Ectodermal cell (in vitro differentiated cells): ENCODE results near the gene ZNF784.
"Not testable (repeated sequence)": the region's sequence is repeated elsewhere in the genome, so short reads cannot be mapped to it uniquely, and the experiment has no call there.

Experiments
- H3K27ac ChIP-seq: 2 replicates; pipeline ENCODE4 v1.7.0; 2013; ENCODE audit warnings: mild to moderate bottlenecking, low read depth, low read length; ENCODE audit not compliant: insufficient read depth, poor library complexity, severe bottlenecking
- H3K27me3 ChIP-seq: 2 replicates; pipeline ENCODE4 v1.7.0; 2013; ENCODE audit warnings: mild to moderate bottlenecking, low read length; ENCODE audit not compliant: insufficient read depth, control insufficient read depth, poor library complexity, severe bottlenecking
- H3K36me3 ChIP-seq: one replicate; pipeline ENCODE4 v1.7.0; 2013; ENCODE audit warnings: low read length; ENCODE audit not compliant: control insufficient read depth, insufficient read depth
- H3K4me1 ChIP-seq: one replicate; pipeline ENCODE4 v1.7.0; 2013; ENCODE audit warnings: low read length; ENCODE audit not compliant: control insufficient read depth, insufficient read depth
- H3K4me3 ChIP-seq: 2 replicates; pipeline ENCODE4 v1.7.0; 2013; ENCODE audit warnings: low read depth, low read length, control low read depth; ENCODE audit not compliant: insufficient read depth
- H3K9me3 ChIP-seq: 2 replicates; pipeline ENCODE4 v1.7.0; 2013; ENCODE audit warnings: mild to moderate bottlenecking, low read length, moderate library complexity; ENCODE audit not compliant: control insufficient read depth
- WGBS, 2 experiments: methylation state at CpG; one replicate each; pipeline ENCODE4 v1.1.7; 2013; ENCODE audit warnings: missing lambda C conversion rate in 2 of 2; 5-methylcytosine and 5-hydroxymethylcytosine counted together

Gene ZNF784

DNA sequence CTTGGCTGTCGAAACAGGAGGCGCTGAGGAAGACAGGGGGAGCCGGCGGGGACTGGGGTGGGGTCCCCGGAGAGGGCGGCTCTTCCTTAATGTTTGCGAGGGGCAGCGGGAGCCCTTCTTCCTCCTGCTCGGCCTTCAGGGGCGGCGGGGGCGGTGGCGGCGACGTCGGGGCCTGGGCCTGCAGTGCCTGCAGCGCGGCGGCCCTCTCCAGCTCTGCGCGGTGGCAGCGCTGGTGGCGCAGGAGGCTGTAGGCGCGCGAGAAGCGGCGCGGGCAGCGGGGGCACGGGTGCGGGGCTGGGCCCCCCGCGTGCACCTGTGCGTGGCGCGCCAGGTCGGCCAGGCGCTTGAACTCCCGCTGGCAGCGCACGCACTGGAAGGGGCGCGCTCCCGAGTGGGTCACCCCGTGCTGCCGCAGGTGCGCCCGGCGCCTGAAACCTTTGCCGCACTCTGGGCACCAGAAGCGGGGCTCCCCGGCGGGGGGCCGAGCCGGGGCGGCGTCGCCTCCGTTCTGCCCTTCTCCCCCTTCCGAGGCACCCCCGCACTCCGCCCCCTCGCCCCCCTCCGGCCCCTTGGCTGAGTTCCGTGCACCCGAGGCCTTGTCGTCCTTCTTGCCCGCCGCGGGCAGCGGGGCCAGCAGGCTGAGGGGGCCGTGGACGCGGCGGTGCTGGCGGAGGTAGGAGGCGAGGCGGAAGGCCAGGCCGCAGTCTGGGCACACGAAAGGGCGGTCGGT lies 46.2 kb downstream of the ZNF784 start:
- Histone ChIP-seq H3K4me1 (no peaks in the 10 kb centered on the region), H3K9me3 (no peaks in the 10 kb centered on the region), H3K4me3 (no peak overlapping the region), H3K27me3 (peaks cover 4% of the 10 kb centered on the region), H3K27ac (no peak overlapping the region), H3K36me3 (peaks cover 12% of the 10 kb centered on the region)
- 96 to 97% methylated on average over 83 of the region's 83 CpGs for WGBS, 2 experiments

DNA sequence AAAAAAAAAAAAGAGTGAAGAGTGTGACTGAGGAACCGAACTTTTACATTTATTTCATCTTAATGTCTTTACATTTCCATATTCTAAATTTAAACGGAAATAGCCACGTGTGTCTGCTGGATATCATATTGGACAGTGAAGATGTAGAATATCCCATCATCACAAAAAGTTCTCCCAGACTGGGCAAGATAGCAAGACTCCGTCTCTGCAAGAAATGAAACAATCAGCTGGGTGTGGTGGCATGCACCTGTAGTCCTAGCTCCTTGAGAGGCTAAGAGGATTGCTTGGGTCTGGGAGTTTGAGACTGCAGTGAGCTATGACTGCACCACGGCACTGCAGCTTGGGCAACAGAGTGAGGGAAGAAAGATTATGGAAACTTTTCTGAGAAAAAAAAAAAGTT lies 47.6 kb downstream of the ZNF784 start:
- Histone ChIP-seq H3K4me1 (no peaks in the 10 kb centered on the region), H3K4me3 (no peak overlapping the region), H3K36me3 (peaks cover 12% of the 10 kb centered on the region), H3K27me3 (no peaks in the 10 kb centered on the region), H3K9me3 (no peaks in the 10 kb centered on the region), H3K27ac (no peak overlapping the region)
- WGBS, 2 experiments: 90 to 97% methylated on average over 4 to 5 of the region's 5 CpGs

DNA sequence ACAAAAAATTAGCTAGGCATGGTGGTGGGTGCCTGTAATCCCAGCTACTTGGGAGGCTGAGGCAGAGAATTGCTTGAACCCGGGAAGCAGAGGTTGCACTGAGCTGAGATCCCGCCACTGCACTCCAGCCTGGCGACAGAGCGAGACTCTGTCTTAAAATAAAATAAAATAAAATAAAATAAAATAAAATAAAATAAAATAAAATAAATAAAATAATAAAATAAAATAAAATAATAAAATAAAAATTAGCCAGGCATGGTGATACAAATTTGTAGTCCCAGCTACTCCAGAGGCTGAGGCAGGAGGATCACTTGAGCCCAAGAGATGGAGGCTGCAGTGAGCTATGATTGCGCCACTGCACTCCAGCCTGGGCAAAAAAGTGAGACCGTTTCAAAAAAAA lies 50.4 kb downstream of the ZNF784 start:
- peaks cover 12% of the 10 kb centered on the region for H3K36me3 ChIP-seq
- not testable (repeated sequence) for H3K27me3 ChIP-seq, H3K9me3 ChIP-seq, H3K27ac ChIP-seq, H3K4me3 ChIP-seq, H3K4me1 ChIP-seq
- 96 to 97% methylated on average over 4 of the region's 6 CpGs for WGBS, 2 experiments
